HCT116 (cell line): Measurements from ENCODE around the gene CAMKMT. TPM values are rescaled to one million over a fixed set of nuclear protein-coding genes. Genes with fewer than 3 reads are reported as not detected.

ENCODE experiments used
- ATAC-seq: fragments of 200-7000 bp; cut with Tn5 transposase; 2 replicates; pipeline ENCODE4 v1.9.1; 2020; ENCODE audit warnings: mild to moderate bottlenecking, moderate library complexity
- BruUV-seq: library from RNA; stranded (reverse); fragments of 400-500 nt; replicated peaks from 2 replicates; lab custom pipeline; 2021; lab: Mats Ljungman, UMichigan
- CTCF ChIA-PET: fragments of 300-600 bp; sonication (Branson Sonifier 250); formaldehyde crosslinking; loops from one replicate; lab custom pipeline; 2021; ENCODE audit warnings: antibody characterized with exemption; lab: Charles Lee
- POLR2A ChIA-PET: fragments of 300-600, 350-600 bp; sonication (Branson Sonifier 250); formaldehyde crosslinking; loops from one replicate; lab custom pipeline; 2021; ENCODE audit warnings: antibody characterized with exemption; lab: Charles Lee
- RAD21 ChIA-PET, 2 experiments: fragments of 300-600 bp; sonication (Branson Sonifier 250); formaldehyde crosslinking; loops; one replicate each; lab custom pipeline; 2023; ENCODE audit warnings: low total read pairs in 2 of 2; ENCODE audit not compliant: uncharacterized antibody in 2 of 2, unreplicated experiment in 2 of 2, low non-redundant PET in 1 of 2; lab: Charles Lee
- DNase-seq: peaks from one replicate; pipeline ENCODE4 v3.0.0-alpha.2; 2010; ENCODE audit warnings: low read depth, low spot score
- H2AFZ ChIP-seq: fragments of 200-600 bp; shearing (Covaris generic), sonication (generic); 2 replicates; pipeline ENCODE4 v1.6.1; 2017; ENCODE audit warnings: low read depth, mixed run types, mixed read lengths, antibody characterized with exemption, low read length; ENCODE audit not compliant: poor library complexity, severe bottlenecking
- H3K27ac ChIP-seq: 2 replicates; pipeline ENCODE4 v1.5.1; 2012; ENCODE audit warnings: low read depth, low read length
- H3K27me3 ChIP-seq: fragments of 200-600 bp; sonication (generic); 2 replicates; pipeline ENCODE4 v1.6.1; 2016; ENCODE audit warnings: mixed run types, low read length, mixed read lengths; ENCODE audit not compliant: insufficient read depth
- H3K36me3 ChIP-seq, 2 experiments: fragments of 200-500 bp in 1 of 2; fragments of 200-600 bp in 1 of 2; sonication (Bioruptor generic) in 1 of 2; sonication (generic) in 1 of 2; 2 replicates each; pipeline versions ENCODE4 v1.5.1 to v1.6.1; 2014 to 2016; ENCODE audit warnings: low read length in 2 of 2, inconsistent platforms in 1 of 2, mixed read lengths in 1 of 2, mixed run types in 1 of 2; ENCODE audit not compliant: insufficient read depth in 2 of 2, control insufficient read depth in 1 of 2
- H3K4me1 ChIP-seq, 2 experiments: fragments of 200-600 bp in 1 of 2; sonication (generic) in 1 of 2; 2 replicates each; pipeline versions ENCODE4 v1.5.1 to v1.6.1; 2012 to 2017; ENCODE audit warnings: low read length in 2 of 2, inconsistent platforms in 1 of 2, mild to moderate bottlenecking in 1 of 2, mixed read lengths in 1 of 2, mixed run types in 1 of 2, moderate library complexity in 1 of 2; ENCODE audit not compliant: insufficient read depth in 2 of 2, control insufficient read depth in 1 of 2
- H3K4me2 ChIP-seq: fragments of 200-600 bp; sonication (generic); 2 replicates; pipeline ENCODE4 v1.6.1; 2017; ENCODE audit warnings: mixed run types, low read length, mixed read lengths
- H3K4me3 ChIP-seq, 2 experiments: fragments of 200-600 bp in 1 of 2; sonication (generic) in 1 of 2; replicated peaks in 1 of 2; 2 replicates each; pipeline ENCODE4 v1.5.1; 2011 to 2016; ENCODE audit warnings: low read length in 2 of 2, control low read depth in 1 of 2, low read depth in 1 of 2, mild to moderate bottlenecking in 1 of 2, mixed read lengths in 1 of 2, mixed run types in 1 of 2
- H3K79me2 ChIP-seq: fragments of 200-600 bp; sonication (generic); 2 replicates; pipeline ENCODE4 v1.6.1; 2017; ENCODE audit warnings: mild to moderate bottlenecking, mixed run types, low read length, moderate library complexity, mixed read lengths; ENCODE audit not compliant: insufficient read depth
- H3K9ac ChIP-seq: fragments of 200-600 bp; sonication (generic); 2 replicates; pipeline ENCODE4 v1.6.1; 2016; ENCODE audit warnings: low read length, mixed read lengths
- H3K9me2 ChIP-seq: fragments of 200-600 bp; sonication (generic), shearing (Covaris generic); 2 replicates; pipeline ENCODE4 v1.6.1; 2017; ENCODE audit warnings: mixed run types, mild to moderate bottlenecking, moderate library complexity; ENCODE audit not compliant: insufficient read depth
- H3K9me3 ChIP-seq, 2 experiments: fragments of 200-500 bp in 1 of 2; fragments of 200-600 bp in 1 of 2; sonication (Bioruptor generic) in 1 of 2; sonication (generic) in 1 of 2; 2 replicates each; pipeline ENCODE4 v1.6.1; 2014 to 2017; ENCODE audit warnings: low read length in 2 of 2, mixed read lengths in 2 of 2, inconsistent platforms in 1 of 2, low read depth in 1 of 2, mild to moderate bottlenecking in 1 of 2, mixed run types in 1 of 2, moderate library complexity in 1 of 2; ENCODE audit not compliant: control insufficient read depth in 1 of 2, insufficient read depth in 1 of 2
- H4K20me1 ChIP-seq: fragments of 200-600 bp; sonication (generic), shearing (Covaris generic); 2 replicates; pipeline ENCODE4 v1.6.1; 2017; ENCODE audit warnings: mixed run types, mild to moderate bottlenecking, moderate library complexity; ENCODE audit not compliant: insufficient read depth
- CBX3 ChIP-seq: IDR thresholded peaks from 2 replicates; pipeline ENCODE4 v1.6.1; 2012; ENCODE audit warnings: low read depth
- EZH2 ChIP-seq: fragments of 200-600 bp; sonication (generic); IDR thresholded peaks from 2 replicates; pipeline ENCODE4 v1.6.1; 2017; ENCODE audit warnings: antibody characterized with exemption, mixed run types
- EZH2phosphoT487 ChIP-seq: fragments of 200-600 bp; IDR thresholded peaks from 2 replicates; pipeline ENCODE4 v1.6.1; 2018; ENCODE audit warnings: antibody characterized with exemption, borderline replicate concordance
- FOSL1 ChIP-seq: IDR thresholded peaks from 2 replicates; pipeline ENCODE4 v1.6.1; 2012; ENCODE audit warnings: low read depth
- SIN3A ChIP-seq: IDR thresholded peaks from 2 replicates; pipeline ENCODE4 v1.6.1; 2012; ENCODE audit warnings: low read depth
- TCF7L2 ChIP-seq: IDR thresholded peaks from 2 replicates; pipeline ENCODE4 v1.7.0; 2011; ENCODE audit warnings: borderline replicate concordance, inconsistent platforms; ENCODE audit not compliant: insufficient read depth, insufficient read length; ENCODE audit errors: extremely low read depth
- ZBTB33 ChIP-seq: IDR thresholded peaks from 2 replicates; pipeline ENCODE4 v1.6.1; 2011; ENCODE audit warnings: mild to moderate bottlenecking, low read length, moderate library complexity; ENCODE audit not compliant: insufficient replicate concordance; ENCODE audit errors: extremely low read depth
- ZFX ChIP-seq: fragments of 450-650 bp; IDR thresholded peaks from 2 replicates; pipeline ENCODE4 v1.6.1; 2017
- intact Hi-C: fragments of 100-400 bp; cut with micrococcal nuclease; formaldehyde crosslinking; loops from 2 replicates; pipeline ENCODE4 v1.10.0; 2022
- total RNA-seq: library from RNA; stranded (reverse); gene quantifications from one replicate; pipeline ENCODE4 v1.2.1, GENCODE V29; 2021; ENCODE audit not compliant: unreplicated experiment
- TF ChIP-seq, protein P1 (sequence below), 3 experiments: fragments of 200-600 bp in 1 of 3; sonication (generic) in 1 of 3; IDR thresholded peaks in 2 of 3; conservative IDR thresholded peaks in 1 of 3; 2 replicates each; pipeline ENCODE4 v1.5.1; 2012 to 2017; ENCODE audit warnings: low read depth in 2 of 3, low read length in 2 of 3, antibody characterized with exemption in 1 of 3, borderline replicate concordance in 1 of 3, control low read depth in 1 of 3, mild to moderate bottlenecking in 1 of 3, mixed read lengths in 1 of 3, mixed run types in 1 of 3, moderate library complexity in 1 of 3; ENCODE audit not compliant: insufficient read depth in 1 of 3

The CAMKMT gene
- total RNA-seq, 1 experiment from 2014 or later = 10.6 TPM

GRCh38 chr2:44495035-44495434, 133.3 kb downstream of the CAMKMT start:
- Histone ChIP-seq H3K27ac (no peak overlapping the region), H3K36me3 (no peaks in the 10 kb centered on the region), H3K9me3 (no peaks in the 10 kb centered on the region), H3K9me2 (no peaks in the 10 kb centered on the region), H2AFZ (no peak overlapping the region), H3K4me1 (no peaks in the 10 kb centered on the region), H3K79me2 (no peaks in the 10 kb centered on the region), H3K4me3 (no peak overlapping the region), H3K9ac (no peak overlapping the region), H3K4me2 (no peak overlapping the region), H3K27me3 (no peaks in the 10 kb centered on the region), H4K20me1 (no peaks in the 10 kb centered on the region)
- intact Hi-C loops = no loop called here
- ATAC-seq = no peak
- DNase-seq = no peak
- ChIA-PET POLR2A (no interaction called here), CTCF (interaction anchor here (1.6 kb wide), 1 partner anchor 16 kb away, joined by 5 read pairs; no protein-coding TSS in a partner anchor), RAD21 (no interaction called here)
- no TSS peak for BruUV-seq
- TF ChIP-seq EZH2 (no peak), SIN3A (no peak), ZBTB33 (no peak), EZH2phosphoT487 (no peak), ZFX (no peak), TCF7L2 (no peak), FOSL1 (no peak), CBX3 (no peak)
- TF ChIP-seq, protein P1, sequence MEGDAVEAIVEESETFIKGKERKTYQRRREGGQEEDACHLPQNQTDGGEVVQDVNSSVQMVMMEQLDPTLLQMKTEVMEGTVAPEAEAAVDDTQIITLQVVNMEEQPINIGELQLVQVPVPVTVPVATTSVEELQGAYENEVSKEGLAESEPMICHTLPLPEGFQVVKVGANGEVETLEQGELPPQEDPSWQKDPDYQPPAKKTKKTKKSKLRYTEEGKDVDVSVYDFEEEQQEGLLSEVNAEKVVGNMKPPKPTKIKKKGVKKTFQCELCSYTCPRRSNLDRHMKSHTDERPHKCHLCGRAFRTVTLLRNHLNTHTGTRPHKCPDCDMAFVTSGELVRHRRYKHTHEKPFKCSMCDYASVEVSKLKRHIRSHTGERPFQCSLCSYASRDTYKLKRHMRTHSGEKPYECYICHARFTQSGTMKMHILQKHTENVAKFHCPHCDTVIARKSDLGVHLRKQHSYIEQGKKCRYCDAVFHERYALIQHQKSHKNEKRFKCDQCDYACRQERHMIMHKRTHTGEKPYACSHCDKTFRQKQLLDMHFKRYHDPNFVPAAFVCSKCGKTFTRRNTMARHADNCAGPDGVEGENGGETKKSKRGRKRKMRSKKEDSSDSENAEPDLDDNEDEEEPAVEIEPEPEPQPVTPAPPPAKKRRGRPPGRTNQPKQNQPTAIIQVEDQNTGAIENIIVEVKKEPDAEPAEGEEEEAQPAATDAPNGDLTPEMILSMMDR (IDR thresholded peaks at IDR 0.05 in 2 of 3, conservative IDR thresholded peaks at IDR 0.05 in 1 of 3; ENCODE audit: borderline replicate concordance in 1 of 3, insufficient read depth in 1 of 3, low read depth in 2 of 3, low read length in 2 of 3) = no peak
